Measurements from ENCODE around the gene ZNF284.

DNA sequence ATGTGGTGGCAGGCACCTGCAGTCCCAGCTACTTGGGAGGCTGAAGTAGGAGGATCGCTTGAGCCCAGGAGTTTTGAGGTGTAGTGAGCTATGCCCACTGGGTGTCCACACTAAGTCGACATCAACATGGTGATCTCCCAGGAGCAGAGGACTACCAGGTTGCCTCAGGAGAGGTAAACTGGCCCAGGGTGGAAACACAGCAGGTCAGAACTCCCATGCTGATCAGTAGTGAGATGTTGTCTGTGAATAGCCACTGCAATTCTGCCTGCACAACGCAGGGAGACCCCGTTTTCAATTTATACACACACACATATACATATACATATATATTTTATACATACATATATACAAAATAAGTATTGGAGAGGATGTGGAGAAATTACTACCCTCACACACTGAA is 20.1 kb downstream of the ZNF284 start:
- TF ChIP-seq, protein P1, sequence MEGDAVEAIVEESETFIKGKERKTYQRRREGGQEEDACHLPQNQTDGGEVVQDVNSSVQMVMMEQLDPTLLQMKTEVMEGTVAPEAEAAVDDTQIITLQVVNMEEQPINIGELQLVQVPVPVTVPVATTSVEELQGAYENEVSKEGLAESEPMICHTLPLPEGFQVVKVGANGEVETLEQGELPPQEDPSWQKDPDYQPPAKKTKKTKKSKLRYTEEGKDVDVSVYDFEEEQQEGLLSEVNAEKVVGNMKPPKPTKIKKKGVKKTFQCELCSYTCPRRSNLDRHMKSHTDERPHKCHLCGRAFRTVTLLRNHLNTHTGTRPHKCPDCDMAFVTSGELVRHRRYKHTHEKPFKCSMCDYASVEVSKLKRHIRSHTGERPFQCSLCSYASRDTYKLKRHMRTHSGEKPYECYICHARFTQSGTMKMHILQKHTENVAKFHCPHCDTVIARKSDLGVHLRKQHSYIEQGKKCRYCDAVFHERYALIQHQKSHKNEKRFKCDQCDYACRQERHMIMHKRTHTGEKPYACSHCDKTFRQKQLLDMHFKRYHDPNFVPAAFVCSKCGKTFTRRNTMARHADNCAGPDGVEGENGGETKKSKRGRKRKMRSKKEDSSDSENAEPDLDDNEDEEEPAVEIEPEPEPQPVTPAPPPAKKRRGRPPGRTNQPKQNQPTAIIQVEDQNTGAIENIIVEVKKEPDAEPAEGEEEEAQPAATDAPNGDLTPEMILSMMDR (IDR thresholded peaks at IDR 0.05) = no peak
- TF ChIP-seq POLR2AphosphoS5 (IDR thresholded peaks at IDR 0.05; ENCODE audit: insufficient read depth in 1 of 2, low read depth in 1 of 2) = no peak
